Activated CD4-positive, alpha-beta T cell treated with anti-CD3 and anti-CD28 coated beads, Interleukin-2, amount 50 U/mL, for 4 hours (primary cell): ENCODE results near the gene ACSM6.
"Not testable (repeated sequence)": the region's sequence is repeated elsewhere in the genome, so short reads cannot be mapped to it uniquely, and the experiment has no call there.

Experiments used
- DNase-seq, 2 experiments: peaks; one replicate each; pipeline ENCODE4 v3.0.0-alpha.2; 2020

ACSM6 gene

GRCh38 chr10:95220539-95220938, 26.5 kb downstream of the ACSM6 start:
- no peak for DNase-seq

GRCh38 chr10:95221124-95221523, 27.1 kb downstream of the ACSM6 start:
- no peak for DNase-seq

GRCh38 chr10:95225136-95225535, 31.1 kb downstream of the ACSM6 start:
- no peak for DNase-seq

- not testable (repeated sequence) for DNase-seq
Measured at GRCh38 chr10:95228934-95229723, 35.1 kb downstream of the ACSM6 start.

GRCh38 chr10:95229724-95230627, 35.9 kb downstream of the ACSM6 start:
- no peak for DNase-seq

GRCh38 chr10:95230677-95231586, 36.9 kb downstream of the ACSM6 start:
- peak; percentile 9 to 10 for DNase-seq

GRCh38 chr10:95233377-95234034, 39.5 kb downstream of the ACSM6 start:
- no peak for DNase-seq

GRCh38 chr10:95234951-95235350, 40.9 kb downstream of the ACSM6 start:
- DNase-seq: no peak

GRCh38 chr10:95235676-95236067, 41.6 kb downstream of the ACSM6 start:
- no peak for DNase-seq

GRCh38 chr10:95236068-95236903, 42.2 kb downstream of the ACSM6 start:
- DNase-seq: no peak

GRCh38 chr10:95237376-95238170, 43.5 kb downstream of the ACSM6 start:
- no peak for DNase-seq

GRCh38 chr10:95240096-95240495, 46.1 kb downstream of the ACSM6 start:
- DNase-seq: not testable (repeated sequence)

GRCh38 chr10:95240811-95241210, 46.8 kb downstream of the ACSM6 start:
- no peak for DNase-seq

GRCh38 chr10:95241533-95241932, 47.5 kb downstream of the ACSM6 start:
- DNase-seq: no peak

- DNase-seq: no peak
Measured at GRCh38 chr10:95242581-95243317, 48.7 kb downstream of the ACSM6 start.

GRCh38 chr10:95243318-95243617, 49.2 kb downstream of the ACSM6 start:
- no peak for DNase-seq

- no peak for DNase-seq
Measured at GRCh38 chr10:95244152-95244551, 50.1 kb downstream of the ACSM6 start.

GRCh38 chr10:95245425-95246055, 51.5 kb downstream of the ACSM6 start:
- DNase-seq: no peak

GRCh38 chr10:95246582-95247051, 52.6 kb downstream of the ACSM6 start:
- peak; percentile 27 to 31 for DNase-seq
